Activated gamma-delta T cell treated with anti-CD3 and anti-CD28 coated beads, Interleukin-2, amount 50 U/mL, for 16 hours (primary cell): ENCODE results near the gene CHN1.

Source experiments
- DNase-seq: peaks from one replicate; pipeline ENCODE4 v3.0.0-alpha.2; 2020; ENCODE audit warnings: low read depth

The CHN1 gene

DNA sequence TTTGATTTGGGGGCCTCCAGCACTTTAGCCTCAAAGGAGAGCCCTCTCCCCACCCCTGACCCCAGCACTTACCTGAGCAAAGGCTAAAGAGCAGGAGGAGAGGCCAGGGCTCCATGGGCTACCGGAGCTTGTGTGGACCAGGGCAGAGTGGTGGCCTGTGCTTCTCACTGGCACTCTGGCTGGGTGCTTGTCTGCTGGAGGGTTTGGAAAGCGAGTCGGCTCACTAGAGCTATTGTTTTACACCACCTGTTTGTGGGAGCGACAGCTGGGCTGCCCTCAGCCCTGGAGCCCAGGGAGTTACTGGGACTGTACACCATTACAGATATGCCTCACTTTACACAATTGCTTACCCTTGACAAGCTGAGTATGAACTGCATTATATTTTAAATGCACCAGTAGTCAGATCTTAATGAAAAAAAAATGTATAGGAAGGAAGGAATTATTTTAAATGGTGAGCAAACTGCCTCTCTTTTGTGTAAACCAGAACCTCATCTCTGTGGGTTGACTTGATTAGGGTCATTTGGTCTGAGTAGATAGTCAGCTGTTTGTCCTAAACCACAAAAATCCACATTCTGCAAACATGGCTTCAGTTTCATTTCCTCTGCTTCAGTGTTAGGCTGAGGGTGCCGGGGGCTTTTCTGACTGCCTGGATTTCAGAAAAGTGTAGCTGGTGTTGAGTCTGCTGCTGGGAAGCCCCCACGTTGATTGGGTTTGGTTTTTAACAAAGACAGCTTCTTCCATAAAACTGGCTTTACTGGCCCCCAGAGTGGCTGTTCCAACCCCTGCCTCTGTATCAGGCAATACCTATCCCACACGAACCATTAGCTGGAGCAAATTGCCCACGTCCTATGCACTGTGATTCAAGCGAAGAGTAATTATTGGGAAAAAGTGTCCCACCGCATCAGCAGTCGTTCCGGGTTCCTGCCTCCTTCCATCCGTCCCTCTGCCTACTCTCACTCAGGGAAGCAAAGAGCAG lies 240.6 kb downstream of the CHN1 start, which contains the start of gene CHRNA1:
Gene CHRNA1 (minus strand): TSS at position 193 of the 976 bp plus-strand sequence. CDS start 78 bp downstream, at position 115.
- no peak for DNase-seq

DNA sequence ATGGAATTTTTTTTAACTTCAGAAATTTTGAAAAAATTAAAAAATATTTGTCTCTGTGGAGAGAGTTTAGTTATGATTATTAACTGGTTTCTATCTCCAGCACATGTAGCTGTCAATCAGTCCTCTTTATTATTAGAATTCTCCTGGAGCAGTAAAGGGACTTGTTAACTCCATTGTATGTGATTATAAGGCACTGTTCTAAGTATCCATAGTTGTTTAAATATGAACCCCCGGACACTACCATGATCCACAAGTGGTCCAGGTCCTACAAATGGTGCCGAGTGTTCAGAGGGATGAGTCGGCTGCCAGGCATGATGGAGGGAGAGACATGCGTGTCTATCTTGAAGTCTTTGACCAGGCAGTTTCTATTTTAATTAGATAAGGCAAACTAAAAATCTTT lies 241.4 kb downstream of the CHN1 start:
- no peak for DNase-seq

- no peak for DNase-seq
Measured at GRCh38 chr2:174762464-174762863, 242.7 kb downstream of the CHN1 start.

DNA sequence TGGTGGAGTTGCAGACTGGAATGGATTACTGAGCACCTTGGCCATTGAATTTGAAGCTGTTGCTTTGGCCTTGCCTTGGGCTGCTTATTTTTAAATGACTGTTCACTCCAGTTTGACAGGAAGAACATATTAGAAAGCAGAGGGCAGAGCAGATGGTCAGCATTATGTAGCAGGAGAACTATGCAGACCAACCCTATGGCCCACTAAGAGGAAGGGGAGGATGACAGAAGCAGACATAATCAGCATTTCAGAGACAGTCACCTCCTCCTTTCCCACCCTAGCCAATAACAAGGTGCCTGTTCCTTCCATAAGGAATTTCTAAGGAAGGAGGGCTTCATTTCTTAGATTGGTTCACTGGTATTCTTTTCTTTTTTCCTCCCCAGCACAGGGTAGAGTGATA lies 243.3 kb downstream of the CHN1 start:
- no peak for DNase-seq

DNA sequence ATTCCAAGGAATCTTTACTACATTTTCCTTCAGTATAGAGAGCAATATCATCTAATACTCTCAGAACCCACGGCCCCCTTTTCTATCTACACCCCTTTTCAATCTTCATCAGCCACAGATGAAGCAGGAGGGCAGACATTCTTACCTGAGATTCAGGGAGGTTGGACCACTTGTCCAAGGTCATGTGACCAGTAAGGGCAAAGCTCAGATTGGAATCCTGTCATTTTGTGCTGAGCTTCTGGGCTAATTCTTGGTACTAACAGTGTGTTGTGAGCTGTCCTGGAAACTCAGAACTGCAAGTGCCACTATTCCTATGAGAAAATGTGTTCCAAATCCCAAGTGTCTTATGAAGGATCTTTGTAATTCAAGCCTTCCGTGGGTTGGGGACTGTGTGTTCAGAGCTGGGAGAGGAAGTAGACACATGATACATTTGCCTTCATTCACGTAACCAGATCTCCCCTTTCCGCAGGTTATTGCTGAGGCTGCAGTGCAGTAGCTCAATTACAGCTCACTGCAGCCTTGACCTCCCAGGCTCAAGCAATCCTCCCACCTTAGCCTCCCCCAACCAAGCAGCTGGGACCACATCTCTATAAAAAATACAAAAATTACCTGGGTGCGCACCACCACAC lies 244.2 kb downstream of the CHN1 start:
- no peak for DNase-seq

GRCh38 chr2:174759381-174760065 lies 245.7 kb downstream of the CHN1 start:
- no peak for DNase-seq

DNA sequence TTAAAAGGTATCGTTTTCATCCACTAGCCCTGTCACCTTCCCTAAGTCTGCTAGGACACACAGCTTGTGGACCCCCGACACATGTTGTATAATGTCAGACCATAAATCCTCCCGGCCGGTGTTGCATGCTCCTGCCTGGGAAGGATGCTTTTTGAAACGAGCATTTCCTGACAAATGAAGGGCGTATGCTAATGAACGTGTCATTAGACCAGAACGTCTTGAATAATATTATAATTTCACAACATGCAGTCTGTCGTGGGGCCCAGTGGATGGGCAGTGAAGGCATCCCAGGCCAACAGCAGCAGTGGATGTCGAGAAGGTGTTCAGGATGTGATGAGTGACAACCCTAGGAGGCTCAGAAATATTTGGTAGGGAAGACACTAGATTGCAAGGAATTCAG lies 248.4 kb downstream of the CHN1 start:
- DNase-seq, result no peak

DNA sequence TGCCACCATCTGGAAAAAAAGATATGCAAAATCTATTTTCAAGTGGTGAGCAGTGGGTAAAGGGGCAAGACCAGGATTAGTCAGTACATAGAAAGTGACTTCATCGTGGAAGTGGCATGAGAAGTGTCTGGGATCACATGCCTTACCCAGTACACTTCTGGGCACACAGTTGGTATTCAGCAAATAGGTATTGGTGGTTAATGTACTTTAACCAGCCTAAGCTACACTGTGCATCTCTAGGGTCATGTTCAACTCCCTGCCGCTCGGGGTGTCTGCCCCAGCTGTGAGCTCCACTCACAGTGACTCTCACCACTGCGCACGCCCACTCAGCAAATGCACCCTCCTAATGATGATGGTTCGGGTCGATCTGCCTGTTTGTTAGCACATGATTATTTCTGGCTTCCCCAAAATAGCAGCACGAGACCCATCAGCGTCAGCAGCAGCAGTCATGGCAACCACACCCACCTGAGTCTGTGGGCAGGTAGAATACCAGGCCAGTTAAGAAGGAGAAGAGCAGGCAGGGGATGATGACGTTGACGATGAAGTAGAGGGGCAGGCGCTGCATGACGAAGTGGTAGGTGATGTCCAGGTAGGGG lies 252.0 kb downstream of the CHN1 start:
- no peak for DNase-seq

GRCh38 chr2:174752403-174753037 lies 252.7 kb downstream of the CHN1 start:
- no peak for DNase-seq

GRCh38 chr2:174750923-174751441 lies 254.2 kb downstream of the CHN1 start:
- DNase-seq, result peak; percentile 44

- no peak for DNase-seq
Measured at GRCh38 chr2:174749793-174750192, 255.4 kb downstream of the CHN1 start.

DNA sequence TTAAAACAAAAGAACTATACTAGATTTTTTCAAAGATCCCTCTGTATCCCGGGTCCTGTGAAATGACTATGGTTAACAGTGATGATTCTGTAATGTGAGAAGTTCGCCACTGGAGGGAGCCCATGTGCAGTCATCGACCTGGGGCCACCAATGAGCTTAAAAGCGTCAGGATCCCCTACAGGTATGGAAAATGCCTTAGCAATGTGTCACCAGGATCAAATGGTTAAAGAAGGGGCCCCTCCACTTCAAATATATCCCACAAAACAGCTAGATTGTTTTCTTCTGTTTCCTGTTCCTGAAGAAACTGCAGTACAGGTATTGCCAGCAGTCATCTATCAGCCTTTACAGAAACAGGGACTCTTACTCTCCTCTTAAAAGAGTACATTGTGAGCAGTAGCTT lies 256.2 kb downstream of the CHN1 start:
- peak; percentile 57 for DNase-seq
